Nephron progenitor cell (in vitro differentiated cells): ENCODE results near the gene ADRA2B.

ENCODE experiments used
- DNase-seq: peaks from one replicate; pipeline ENCODE4 v3.0.0; 2021
- H3K27ac Mint-ChIP-seq: 2 replicates; pipeline ENCODE4 v1.8.0; 2021; ENCODE audit warnings: mild to moderate bottlenecking, moderate library complexity, mixed read lengths
- H3K27me3 Mint-ChIP-seq: 2 replicates; pipeline ENCODE4 v1.8.0; 2021; ENCODE audit warnings: mild to moderate bottlenecking, low read depth, mixed read lengths; ENCODE audit not compliant: poor library complexity
- H3K36me3 Mint-ChIP-seq: 2 replicates; pipeline ENCODE4 v1.8.0; 2021; ENCODE audit warnings: low read depth, mixed read lengths
- H3K4me1 Mint-ChIP-seq: 2 replicates; pipeline ENCODE4 v1.8.0; 2021; ENCODE audit warnings: mixed read lengths
- H3K4me3 Mint-ChIP-seq: 2 replicates; pipeline ENCODE4 v1.8.0; 2021; ENCODE audit warnings: mild to moderate bottlenecking, moderate library complexity, mixed read lengths
- H3K9me3 Mint-ChIP-seq: 2 replicates; pipeline ENCODE4 v1.8.0; 2021; ENCODE audit warnings: mild to moderate bottlenecking, moderate library complexity, mixed read lengths
- TF ChIP-seq, protein P1 (sequence below): fragments of 200-600 bp; sonication (generic); IDR thresholded peaks from 2 replicates; pipeline ENCODE4 v1.5.0; 2021; ENCODE audit warnings: antibody characterized with exemption

The ADRA2B gene

DNA sequence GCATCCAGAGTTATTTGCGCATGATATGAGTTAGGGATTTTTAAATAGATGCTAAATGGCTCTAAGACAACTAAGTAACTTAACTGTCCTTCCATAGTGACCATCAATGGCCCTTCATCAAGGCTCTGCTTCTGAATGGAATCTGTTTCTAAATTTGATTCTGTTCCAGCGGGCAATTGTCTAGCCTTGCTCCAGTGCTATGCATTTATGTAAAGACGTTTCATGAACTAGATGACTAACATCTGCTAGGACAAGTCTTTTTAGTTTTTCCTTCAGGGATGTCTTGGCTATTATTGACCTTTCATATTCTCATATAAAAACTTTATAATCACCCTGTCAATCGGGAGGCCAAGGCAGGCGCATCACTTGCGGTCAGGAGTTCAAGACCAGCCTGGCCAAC, 12.1 kb upstream of the ADRA2B start:
- no peak overlapping the region for H3K4me3 Mint-ChIP-seq
- no peaks in the 10 kb centered on the region for H3K9me3 Mint-ChIP-seq
- TF ChIP-seq, protein P1, sequence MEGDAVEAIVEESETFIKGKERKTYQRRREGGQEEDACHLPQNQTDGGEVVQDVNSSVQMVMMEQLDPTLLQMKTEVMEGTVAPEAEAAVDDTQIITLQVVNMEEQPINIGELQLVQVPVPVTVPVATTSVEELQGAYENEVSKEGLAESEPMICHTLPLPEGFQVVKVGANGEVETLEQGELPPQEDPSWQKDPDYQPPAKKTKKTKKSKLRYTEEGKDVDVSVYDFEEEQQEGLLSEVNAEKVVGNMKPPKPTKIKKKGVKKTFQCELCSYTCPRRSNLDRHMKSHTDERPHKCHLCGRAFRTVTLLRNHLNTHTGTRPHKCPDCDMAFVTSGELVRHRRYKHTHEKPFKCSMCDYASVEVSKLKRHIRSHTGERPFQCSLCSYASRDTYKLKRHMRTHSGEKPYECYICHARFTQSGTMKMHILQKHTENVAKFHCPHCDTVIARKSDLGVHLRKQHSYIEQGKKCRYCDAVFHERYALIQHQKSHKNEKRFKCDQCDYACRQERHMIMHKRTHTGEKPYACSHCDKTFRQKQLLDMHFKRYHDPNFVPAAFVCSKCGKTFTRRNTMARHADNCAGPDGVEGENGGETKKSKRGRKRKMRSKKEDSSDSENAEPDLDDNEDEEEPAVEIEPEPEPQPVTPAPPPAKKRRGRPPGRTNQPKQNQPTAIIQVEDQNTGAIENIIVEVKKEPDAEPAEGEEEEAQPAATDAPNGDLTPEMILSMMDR, result no peak
- no peaks in the 10 kb centered on the region for H3K36me3 Mint-ChIP-seq
- H3K27ac Mint-ChIP-seq, result no peak overlapping the region
- peaks cover 61% of the 10 kb centered on the region for H3K27me3 Mint-ChIP-seq
- no peaks in the 10 kb centered on the region for H3K4me1 Mint-ChIP-seq
- DNase-seq, result no peak

DNA sequence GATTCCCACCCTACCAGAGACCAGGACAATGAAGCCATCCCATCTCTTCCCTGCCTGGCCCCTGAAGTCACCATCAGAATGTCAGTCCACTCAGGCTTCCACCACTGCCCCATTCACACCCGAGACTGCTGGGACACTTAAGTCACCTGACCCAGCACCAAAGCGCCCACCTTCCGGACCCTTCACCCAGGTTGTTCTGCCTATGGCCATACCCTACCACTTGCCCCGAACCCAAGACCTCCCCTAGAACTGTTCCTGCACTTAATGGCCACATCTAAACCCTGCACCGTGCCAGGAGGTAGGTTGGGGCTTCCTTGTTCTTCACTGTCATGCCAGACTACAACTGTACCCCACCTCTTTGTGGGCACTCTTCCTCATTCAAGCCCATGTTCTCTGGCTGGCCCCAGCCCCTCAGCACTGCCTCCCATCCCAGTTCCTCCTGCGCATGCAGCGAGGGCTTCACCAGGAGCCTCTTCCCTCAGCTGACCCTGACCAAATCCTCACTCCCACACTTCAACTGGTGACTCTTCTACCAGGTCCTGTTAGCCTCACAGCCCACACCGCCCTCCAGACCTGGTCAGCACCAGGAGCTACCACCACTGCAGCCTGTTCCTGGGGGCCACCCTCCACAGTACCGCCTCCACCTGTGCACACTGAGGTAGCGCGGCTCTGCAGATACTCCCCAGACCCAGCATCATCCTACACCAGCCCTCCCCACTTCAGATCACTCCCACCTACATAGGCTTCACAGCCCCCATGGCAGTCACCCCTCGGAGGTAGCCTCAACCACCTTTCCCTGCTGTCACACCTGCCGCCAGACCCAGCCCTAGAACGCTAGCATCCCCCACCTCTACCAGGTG, 8.3 kb upstream of the ADRA2B start:
- Mint-ChIP-seq H3K9me3 (no peaks in the 10 kb centered on the region), H3K4me1 (peaks cover 11% of the 10 kb centered on the region), H3K27me3 (peaks cover 63% of the 10 kb centered on the region), H3K36me3 (no peaks in the 10 kb centered on the region), H3K4me3 (no peak overlapping the region), H3K27ac (peak overlapping the region; percentile 64)
- TF ChIP-seq, protein P1, result no peak
- DNase-seq, result no peak

DNA sequence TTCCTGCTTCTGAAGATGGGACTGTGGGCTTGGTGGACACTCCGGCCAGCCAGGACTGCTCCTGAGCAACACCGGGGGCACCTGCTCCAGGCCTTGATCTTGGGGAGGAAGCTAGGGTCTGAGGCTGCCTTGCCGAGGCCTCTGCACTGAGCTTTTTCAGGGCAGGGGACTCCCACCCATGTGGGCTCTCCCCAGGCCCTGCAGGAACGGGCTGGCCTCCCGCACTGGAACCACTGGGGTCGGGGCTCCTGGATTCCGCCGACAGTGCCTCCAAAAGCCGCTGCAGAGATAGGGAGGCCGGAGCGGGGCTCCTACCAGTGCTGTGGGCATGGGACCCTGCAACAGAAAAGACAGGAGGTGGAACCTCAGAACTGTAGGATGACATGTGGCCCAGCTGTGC, 7.6 kb upstream of the ADRA2B start:
- no peak overlapping the region for H3K4me3 Mint-ChIP-seq

DNA sequence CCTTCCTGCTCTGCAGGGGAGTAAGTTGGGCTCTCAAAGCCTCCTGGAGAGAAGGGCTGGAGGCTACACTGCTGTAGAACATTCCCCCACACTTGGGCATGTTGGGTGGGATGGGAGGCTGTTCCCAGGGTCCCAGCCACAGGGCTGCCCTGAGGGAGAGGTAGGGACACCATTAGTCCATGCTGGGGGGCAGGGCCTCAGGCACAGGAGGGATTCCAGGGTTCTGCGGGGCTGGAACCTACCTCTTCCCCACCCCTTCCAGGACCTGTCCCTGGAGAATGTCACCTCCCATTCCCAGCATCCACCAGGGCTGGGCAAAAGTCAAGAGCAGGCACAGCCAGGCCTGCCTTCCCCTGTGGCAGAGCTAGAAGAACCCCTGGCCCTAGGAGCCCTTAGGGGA, 6.9 kb upstream of the ADRA2B start:
- TF ChIP-seq, protein P1, result no peak
- H3K4me3 Mint-ChIP-seq, result no peak overlapping the region
- H3K36me3 Mint-ChIP-seq, result no peaks in the 10 kb centered on the region
- H3K4me1 Mint-ChIP-seq, result peaks cover 11% of the 10 kb centered on the region
- H3K9me3 Mint-ChIP-seq, result no peaks in the 10 kb centered on the region
- no peak overlapping the region for H3K27ac Mint-ChIP-seq
- peaks cover 68% of the 10 kb centered on the region for H3K27me3 Mint-ChIP-seq
- no peak for DNase-seq

More for the DNA sequence above, 7.6 kb upstream of the ADRA2B start:
- Mint-ChIP-seq H3K27me3 (peaks cover 66% of the 10 kb centered on the region), H3K4me1 (peaks cover 11% of the 10 kb centered on the region), H3K36me3 (no peaks in the 10 kb centered on the region), H3K27ac (no peak overlapping the region), H3K9me3 (no peaks in the 10 kb centered on the region)
- no peak for DNase-seq
- TF ChIP-seq, protein P1, result no peak

DNA sequence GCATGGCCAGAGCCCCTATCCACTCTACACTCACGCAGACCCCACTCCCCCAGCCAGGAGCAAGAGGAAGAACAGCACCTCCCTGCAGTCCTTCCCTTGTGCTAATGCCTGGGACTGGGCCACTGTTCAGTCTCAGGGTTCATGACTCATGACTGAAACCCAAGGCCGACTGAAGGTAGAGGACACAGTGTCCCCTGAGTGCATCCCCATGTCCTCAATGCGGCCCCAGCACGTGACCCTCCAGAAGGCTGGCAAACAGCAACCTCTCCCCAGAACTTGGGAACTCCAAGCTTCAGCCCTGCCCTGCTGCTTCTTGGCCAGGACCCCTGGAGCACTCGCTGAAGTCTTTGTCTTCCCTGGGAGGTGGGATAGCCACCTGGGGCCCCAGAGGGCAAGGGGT, 6.0 kb upstream of the ADRA2B start:
- Mint-ChIP-seq H3K9me3 (no peaks in the 10 kb centered on the region), H3K27ac (no peak overlapping the region), H3K36me3 (no peaks in the 10 kb centered on the region), H3K4me1 (peaks cover 16% of the 10 kb centered on the region), H3K4me3 (no peak overlapping the region), H3K27me3 (peaks cover 70% of the 10 kb centered on the region)
- TF ChIP-seq, protein P1, result no peak
- no peak for DNase-seq

DNA sequence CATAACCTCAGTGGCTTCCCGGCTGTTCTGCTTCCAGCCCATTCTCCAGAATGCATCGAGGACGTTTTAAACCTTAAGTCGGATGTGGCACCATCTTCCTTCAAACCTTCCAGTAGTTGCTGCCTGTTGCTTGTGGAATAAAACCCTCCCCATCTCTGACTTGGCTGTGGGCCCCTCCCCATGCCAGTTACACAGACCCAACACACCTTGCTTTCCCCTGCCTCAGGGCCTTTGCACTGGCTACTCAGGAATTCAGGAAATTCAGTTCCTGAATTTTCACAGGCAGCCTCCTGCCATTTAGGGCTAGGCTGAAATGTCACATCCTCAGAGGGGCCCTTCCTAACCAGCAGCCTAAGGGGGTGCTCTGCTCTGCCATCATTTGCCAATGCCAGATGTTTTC, 5.0 kb upstream of the ADRA2B start:
- Mint-ChIP-seq H3K27ac (no peak overlapping the region), H3K4me3 (no peak overlapping the region), H3K27me3 (peaks cover 67% of the 10 kb centered on the region), H3K36me3 (no peaks in the 10 kb centered on the region), H3K9me3 (no peaks in the 10 kb centered on the region), H3K4me1 (peaks cover 19% of the 10 kb centered on the region)
- TF ChIP-seq, protein P1, result no peak
- DNase-seq, result no peak
